Mesenchymal stem cell (in vitro differentiated cells and primary cell): Measurements from ENCODE around the gene TGFBR2.

ENCODE experiments used
- DNase-seq: peaks from one replicate; pipeline ENCODE4 v3.0.0-alpha.2; 2013
- H2AFZ ChIP-seq: one replicate; pipeline ENCODE4 v1.6.1; 2013; ENCODE audit warnings: low read depth, mild to moderate bottlenecking, control low read depth, inconsistent platforms, low read length, moderate library complexity
- H2AK5ac ChIP-seq: 2 replicates; pipeline ENCODE4 v1.6.1; 2013; ENCODE audit warnings: low read length, moderate library complexity, mild to moderate bottlenecking, inconsistent platforms; ENCODE audit not compliant: severe bottlenecking
- H2BK120ac ChIP-seq: one replicate; pipeline ENCODE4 v1.6.1; 2013; ENCODE audit warnings: low read depth, mild to moderate bottlenecking, inconsistent platforms, low read length, moderate library complexity
- H2BK12ac ChIP-seq, 2 experiments: one replicate each; pipeline ENCODE4 v1.6.1; 2013; ENCODE audit warnings: inconsistent platforms in 2 of 2, low read length in 2 of 2, mild to moderate bottlenecking in 2 of 2, moderate library complexity in 2 of 2, control low read depth in 1 of 2
- H2BK15ac ChIP-seq: one replicate; pipeline ENCODE4 v1.6.1; 2013; ENCODE audit warnings: mild to moderate bottlenecking, low read depth, inconsistent platforms; ENCODE audit not compliant: poor library complexity, severe bottlenecking
- H2BK5ac ChIP-seq: 2 replicates; pipeline ENCODE4 v1.6.1; 2013; ENCODE audit warnings: low read depth, mild to moderate bottlenecking, low read length, control low read depth, inconsistent platforms; ENCODE audit not compliant: poor library complexity, severe bottlenecking
- H3K14ac ChIP-seq, 2 experiments: one replicate each; pipeline ENCODE4 v1.6.1; 2013; ENCODE audit warnings: inconsistent platforms in 2 of 2, low read length in 2 of 2, control low read depth in 1 of 2, mild to moderate bottlenecking in 1 of 2, moderate library complexity in 1 of 2
- H3K18ac ChIP-seq, 2 experiments: one replicate each; pipeline ENCODE4 v1.6.1; 2013; ENCODE audit warnings: inconsistent platforms in 2 of 2, low read length in 2 of 2, control low read depth in 1 of 2, low read depth in 1 of 2, mild to moderate bottlenecking in 1 of 2
- H3K23ac ChIP-seq, 2 experiments: one replicate each; pipeline ENCODE4 v1.6.1; 2013; ENCODE audit warnings: inconsistent platforms in 2 of 2, low read length in 2 of 2, mild to moderate bottlenecking in 2 of 2, moderate library complexity in 2 of 2, control low read depth in 1 of 2
- H3K27ac ChIP-seq: 2 replicates; pipeline ENCODE4 v1.5.1; 2013; ENCODE audit warnings: mild to moderate bottlenecking, moderate library complexity, low read length, control low read depth, inconsistent platforms; ENCODE audit not compliant: poor library complexity, severe bottlenecking
- H3K27me3 ChIP-seq, 2 experiments: 2 replicates each; pipeline versions ENCODE4 v1.6.1 to v1.7.0; 2013; ENCODE audit warnings: low read length in 2 of 2, mild to moderate bottlenecking in 2 of 2, moderate library complexity in 2 of 2, control low read depth in 1 of 2, inconsistent platforms in 1 of 2; ENCODE audit not compliant: control insufficient read depth in 1 of 2, insufficient read depth in 1 of 2
- H3K36me3 ChIP-seq, 2 experiments: 2 replicates each; pipeline versions ENCODE4 v1.6.1 to v1.7.0; 2013; ENCODE audit warnings: low read length in 2 of 2, control low read depth in 1 of 2, inconsistent platforms in 1 of 2, low read depth in 1 of 2, mild to moderate bottlenecking in 1 of 2; ENCODE audit not compliant: insufficient read depth in 2 of 2, control insufficient read depth in 1 of 2
- H3K4ac ChIP-seq, 2 experiments: one replicate each; pipeline ENCODE4 v1.6.1; 2013; ENCODE audit warnings: inconsistent platforms in 2 of 2, low read length in 2 of 2, mild to moderate bottlenecking in 2 of 2, moderate library complexity in 2 of 2, control low read depth in 1 of 2, low read depth in 1 of 2
- H3K4me1 ChIP-seq: 2 replicates; pipeline ENCODE4 v1.6.1; 2013; ENCODE audit warnings: low read depth, low read length, control low read depth; ENCODE audit not compliant: control insufficient read depth, insufficient read depth
- H3K4me2 ChIP-seq: 2 replicates; pipeline ENCODE4 v1.6.1; 2013; ENCODE audit warnings: low read length, mild to moderate bottlenecking, inconsistent platforms; ENCODE audit not compliant: poor library complexity, severe bottlenecking
- H3K4me3 ChIP-seq, 2 experiments: 2 replicates each; pipeline versions ENCODE4 v1.5.1 to v1.7.0; 2013; ENCODE audit warnings: low read length in 2 of 2, mild to moderate bottlenecking in 2 of 2, control low read depth in 1 of 2, low read depth in 1 of 2; ENCODE audit not compliant: insufficient read depth in 1 of 2
- H3K79me1 ChIP-seq: replicated peaks from 2 replicates; pipeline ENCODE4 v1.6.1; 2013; ENCODE audit warnings: mild to moderate bottlenecking, control low read depth, low read length, inconsistent platforms; ENCODE audit not compliant: poor library complexity, severe bottlenecking
- H3K9ac ChIP-seq: 2 replicates; pipeline ENCODE4 v1.7.0; 2013; ENCODE audit warnings: mild to moderate bottlenecking, low read length, moderate library complexity
- H3K9me3 ChIP-seq: 2 replicates; pipeline ENCODE4 v1.7.0; 2013; ENCODE audit warnings: mild to moderate bottlenecking, low read length; ENCODE audit not compliant: control insufficient read depth
- H4K8ac ChIP-seq: one replicate; pipeline ENCODE4 v1.6.1; 2013; ENCODE audit warnings: inconsistent platforms, mild to moderate bottlenecking, low read length, moderate library complexity
- H4K91ac ChIP-seq: one replicate; pipeline ENCODE4 v1.6.1; 2013; ENCODE audit warnings: mild to moderate bottlenecking, low read length, inconsistent platforms
- WGBS: methylation state at CpG from one replicate; pipeline ENCODE4 v1.1.7; 2013; ENCODE audit warnings: mixed read lengths; 5-methylcytosine and 5-hydroxymethylcytosine counted together

Gene TGFBR2

DNA sequence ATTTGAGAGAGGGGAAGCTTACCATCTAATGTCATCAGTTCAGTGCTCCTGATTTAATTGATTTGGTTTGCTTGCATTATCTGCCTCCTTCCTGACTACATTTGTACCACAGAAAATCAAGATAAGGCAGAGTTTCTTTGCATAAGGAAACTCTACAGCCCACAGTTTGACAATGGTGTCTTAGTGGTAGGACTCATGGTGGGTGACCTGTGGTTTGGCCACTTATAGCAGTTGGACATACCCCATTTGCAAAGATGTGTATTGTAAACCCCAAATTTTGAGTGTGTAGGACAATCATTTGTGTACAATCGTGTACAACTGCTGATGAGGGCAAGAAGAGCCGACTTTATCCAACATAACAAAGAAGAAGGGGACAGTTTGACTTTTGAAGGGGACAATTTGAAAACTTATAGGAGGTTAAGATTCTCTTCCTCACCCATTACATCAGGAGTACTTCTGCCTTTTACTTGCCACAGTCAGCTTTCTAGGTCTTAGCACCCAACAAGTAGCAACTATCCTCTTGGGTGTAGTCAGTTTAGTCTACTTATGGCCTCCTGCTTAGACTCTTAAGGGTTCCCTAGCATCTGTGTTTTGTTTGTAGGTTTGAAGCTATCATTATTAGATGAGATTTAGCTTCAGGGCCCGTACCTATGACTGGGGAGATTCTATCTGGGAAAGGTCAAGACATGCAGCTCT is 6.2 kb downstream of the TGFBR2 start:
- peaks cover 7% of the 10 kb centered on the region for H3K4me1 ChIP-seq

DNA sequence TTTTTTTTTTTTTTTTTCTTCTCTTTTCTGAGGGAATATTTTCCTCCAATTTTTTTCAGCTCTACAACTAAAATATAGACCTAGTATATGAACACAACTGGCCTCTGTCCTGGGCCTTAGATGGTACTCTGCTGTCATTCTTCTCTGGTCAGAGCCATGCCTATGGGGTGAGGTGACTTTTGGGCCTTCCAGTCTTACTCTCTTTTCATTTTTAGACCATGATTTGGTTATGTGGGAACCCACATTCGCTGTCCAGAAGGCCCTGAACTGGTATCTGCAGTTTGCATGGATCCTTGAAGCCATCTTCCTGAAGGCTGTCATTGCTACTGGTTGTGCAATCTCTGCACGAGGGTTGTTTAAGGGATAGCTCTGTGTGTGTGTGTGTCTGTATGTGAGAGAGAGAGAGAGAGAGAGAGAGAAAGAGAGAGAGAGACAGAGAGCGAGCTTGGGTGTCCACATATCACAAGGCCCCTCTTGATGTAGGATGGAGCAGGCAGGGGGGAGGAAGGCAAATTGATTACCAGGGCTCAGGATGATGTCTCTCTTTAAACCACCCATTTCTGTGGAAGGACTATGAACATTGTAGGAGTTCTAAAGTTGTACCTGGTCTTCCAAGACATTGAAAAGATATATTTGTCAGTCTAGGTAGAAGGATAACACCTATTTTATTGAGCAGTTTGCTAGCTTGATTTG is 6.9 kb downstream of the TGFBR2 start:
- Histone ChIP-seq H3K9ac (peak overlapping the region; percentile 4), H3K4me2 (no peak overlapping the region), H2AK5ac (peak overlapping the region; percentile 2)

More for the DNA sequence above, 6.2 kb downstream of the TGFBR2 start:
- H3K18ac ChIP-seq = peak overlapping the region in 1 of 2 experiments; percentile 86
- no peaks in the 10 kb centered on the region for H3K27me3 ChIP-seq
- peak overlapping the region; percentile 51 for H2AK5ac ChIP-seq
- H3K9me3 ChIP-seq = no peaks in the 10 kb centered on the region
- H3K27ac ChIP-seq = peak overlapping the region; percentile 45
- H3K14ac ChIP-seq = no peak overlapping the region
- H4K8ac ChIP-seq = peak overlapping the region; percentile 51
- H2BK15ac ChIP-seq = no peak overlapping the region
- H3K23ac ChIP-seq = no peak overlapping the region
- no peaks in the 10 kb centered on the region for H3K79me1 ChIP-seq
- no peak overlapping the region for H2BK120ac ChIP-seq
- no peak overlapping the region for H3K4ac ChIP-seq
- peaks cover 0 to 19% of the 10 kb centered on the region in 2 experiments for H3K36me3 ChIP-seq
- H2AFZ ChIP-seq = no peak overlapping the region
- peak overlapping the region in 1 of 2 experiments; percentile 42 for H2BK12ac ChIP-seq
- no peak overlapping the region for H4K91ac ChIP-seq
- no peak for DNase-seq
- H3K4me3 ChIP-seq = peak overlapping the region in 1 of 2 experiments; percentile 86
- no peak overlapping the region for H3K4me2 ChIP-seq
- H3K9ac ChIP-seq = no peak overlapping the region
- no peak overlapping the region for H2BK5ac ChIP-seq
- 50% methylated on average over 2 of the region's 3 CpGs for WGBS

GRCh38 chr3:30614373-30614772 is 8.0 kb downstream of the TGFBR2 start:
- Histone ChIP-seq H3K4me1 (peaks cover 8% of the 10 kb centered on the region), H3K27me3 (no peaks in the 10 kb centered on the region), H2BK120ac (no peak overlapping the region), H4K91ac (no peak overlapping the region), H3K4me2 (no peak overlapping the region), H4K8ac (no peak overlapping the region), H2BK15ac (no peak overlapping the region), H3K4me3 (peak overlapping the region in 1 of 2 experiments; percentile 36), H3K36me3 (peaks cover 2 to 31% of the 10 kb centered on the region in 2 experiments), H3K9ac (no peak overlapping the region), H3K14ac (no peak overlapping the region), H2AFZ (no peak overlapping the region), H2BK12ac (no peak overlapping the region), H3K79me1 (peaks cover 2% of the 10 kb centered on the region), H2AK5ac (no peak overlapping the region), H3K27ac (no peak overlapping the region), H3K9me3 (no peaks in the 10 kb centered on the region), H3K4ac (no peak overlapping the region), H3K18ac (no peak overlapping the region), H2BK5ac (no peak overlapping the region), H3K23ac (no peak overlapping the region)
- WGBS = 87% methylated on average over 3 of the region's 4 CpGs
- no peak for DNase-seq

More for the DNA sequence above, 6.9 kb downstream of the TGFBR2 start:
- no peak overlapping the region for H3K23ac ChIP-seq
- H3K27me3 ChIP-seq = no peaks in the 10 kb centered on the region
- H3K18ac ChIP-seq = peak overlapping the region; percentile 34 to 56
- H3K4me1 ChIP-seq = peaks cover 7% of the 10 kb centered on the region
- no peak overlapping the region for H2BK15ac ChIP-seq
- H2BK12ac ChIP-seq = no peak overlapping the region
- H3K14ac ChIP-seq = no peak overlapping the region
- peak; percentile 79 for DNase-seq
- H4K8ac ChIP-seq = no peak overlapping the region
- H3K79me1 ChIP-seq = no peaks in the 10 kb centered on the region
- WGBS = 61% methylated on average over 3 of the region's 3 CpGs
- peak overlapping the region in 1 of 2 experiments; percentile 53 for H3K4me3 ChIP-seq
- H3K36me3 ChIP-seq = peaks cover 0 to 26% of the 10 kb centered on the region in 2 experiments
- no peak overlapping the region for H2AFZ ChIP-seq
- no peak overlapping the region for H4K91ac ChIP-seq
- no peak overlapping the region for H2BK5ac ChIP-seq
- H3K4ac ChIP-seq = no peak overlapping the region
- no peak overlapping the region for H2BK120ac ChIP-seq
- no peak overlapping the region for H3K27ac ChIP-seq
- no peaks in the 10 kb centered on the region for H3K9me3 ChIP-seq

- Histone ChIP-seq H3K27ac (peak overlapping the region; percentile 49), H3K18ac (no peak overlapping the region), H3K4me3 (no peak overlapping the region), H3K4me2 (no peak overlapping the region), H4K91ac (no peak overlapping the region), H2BK120ac (no peak overlapping the region), H3K79me1 (peaks cover 2% of the 10 kb centered on the region), H2BK15ac (no peak overlapping the region), H2BK5ac (no peak overlapping the region), H3K27me3 (no peaks in the 10 kb centered on the region), H3K14ac (no peak overlapping the region), H4K8ac (no peak overlapping the region), H2AFZ (no peak overlapping the region), H3K4ac (no peak overlapping the region), H3K9ac (no peak overlapping the region), H3K36me3 (peaks cover 6 to 31% of the 10 kb centered on the region in 2 experiments), H3K9me3 (no peaks in the 10 kb centered on the region), H3K4me1 (peaks cover 9% of the 10 kb centered on the region), H3K23ac (no peak overlapping the region), H2AK5ac (no peak overlapping the region), H2BK12ac (no peak overlapping the region)
- no peak for DNase-seq
- WGBS = 83% methylated on average over 1 of the region's 1 CpG
These were observed 8.5 kb downstream of the TGFBR2 start for GRCh38 chr3:30614943-30615342.
